NB4 (cell line): ENCODE data around the gene PTGDS.

Experiments
- DNase-seq: peaks from one replicate; pipeline ENCODE4 v3.0.0; 2010; ENCODE audit warnings: low read depth
- H3K4me3 ChIP-seq: one replicate; pipeline ENCODE4 v1.5.1; 2011; ENCODE audit warnings: mild to moderate bottlenecking, low read depth, low read length, moderate library complexity
- MYC ChIP-seq: IDR thresholded peaks from 2 replicates; pipeline ENCODE4 v1.6.1; 2011; ENCODE audit warnings: low read depth, low read length
- POLR2A ChIP-seq: IDR thresholded peaks from 2 replicates; pipeline ENCODE4 v1.6.1; 2011; ENCODE audit warnings: mild to moderate bottlenecking; ENCODE audit not compliant: insufficient read length; ENCODE audit errors: extremely low read depth
- TF ChIP-seq, protein P1 (sequence below): IDR thresholded peaks from 2 replicates; pipeline ENCODE4 v1.6.1; 2011; ENCODE audit warnings: low read depth, low read length
- TF ChIP-seq, protein P2 (sequence below): IDR thresholded peaks from one replicate; pipeline ENCODE4 v1.5.1; 2012; ENCODE audit warnings: low read depth, low read length

The PTGDS gene

DNA sequence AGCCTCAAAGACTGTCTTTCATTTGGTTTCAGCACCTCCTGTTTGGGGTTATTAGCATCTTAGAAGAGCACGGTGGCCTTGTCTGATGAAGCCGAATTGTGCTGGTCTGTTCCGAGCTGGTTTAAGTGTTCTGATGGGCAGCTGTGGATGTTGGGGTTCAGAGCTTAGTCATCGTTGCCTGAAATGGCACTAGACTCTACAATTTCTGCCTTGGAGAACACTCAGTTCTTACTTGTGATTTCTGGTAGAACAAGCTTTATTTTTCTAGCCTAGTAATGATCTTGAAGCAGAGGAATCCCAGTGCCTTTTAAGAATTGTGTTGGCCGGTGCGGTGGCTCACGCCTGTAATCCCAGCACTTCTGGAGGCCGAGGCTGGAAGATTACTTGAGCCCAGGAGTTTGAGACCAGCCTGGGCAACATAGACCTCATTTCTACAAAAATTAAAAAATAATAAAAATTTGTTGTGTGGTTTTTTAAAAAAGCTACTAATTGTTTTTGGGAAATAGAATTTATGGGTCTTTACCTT lies 40.6 kb upstream of the PTGDS start:
- no peak for DNase-seq
- no peak overlapping the region for H3K4me3 ChIP-seq
- no peak for TF ChIP-seq MYC
- TF ChIP-seq, protein P1, sequence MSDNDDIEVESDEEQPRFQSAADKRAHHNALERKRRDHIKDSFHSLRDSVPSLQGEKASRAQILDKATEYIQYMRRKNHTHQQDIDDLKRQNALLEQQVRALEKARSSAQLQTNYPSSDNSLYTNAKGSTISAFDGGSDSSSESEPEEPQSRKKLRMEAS: no peak
- TF ChIP-seq, protein P2, sequence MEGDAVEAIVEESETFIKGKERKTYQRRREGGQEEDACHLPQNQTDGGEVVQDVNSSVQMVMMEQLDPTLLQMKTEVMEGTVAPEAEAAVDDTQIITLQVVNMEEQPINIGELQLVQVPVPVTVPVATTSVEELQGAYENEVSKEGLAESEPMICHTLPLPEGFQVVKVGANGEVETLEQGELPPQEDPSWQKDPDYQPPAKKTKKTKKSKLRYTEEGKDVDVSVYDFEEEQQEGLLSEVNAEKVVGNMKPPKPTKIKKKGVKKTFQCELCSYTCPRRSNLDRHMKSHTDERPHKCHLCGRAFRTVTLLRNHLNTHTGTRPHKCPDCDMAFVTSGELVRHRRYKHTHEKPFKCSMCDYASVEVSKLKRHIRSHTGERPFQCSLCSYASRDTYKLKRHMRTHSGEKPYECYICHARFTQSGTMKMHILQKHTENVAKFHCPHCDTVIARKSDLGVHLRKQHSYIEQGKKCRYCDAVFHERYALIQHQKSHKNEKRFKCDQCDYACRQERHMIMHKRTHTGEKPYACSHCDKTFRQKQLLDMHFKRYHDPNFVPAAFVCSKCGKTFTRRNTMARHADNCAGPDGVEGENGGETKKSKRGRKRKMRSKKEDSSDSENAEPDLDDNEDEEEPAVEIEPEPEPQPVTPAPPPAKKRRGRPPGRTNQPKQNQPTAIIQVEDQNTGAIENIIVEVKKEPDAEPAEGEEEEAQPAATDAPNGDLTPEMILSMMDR: no peak
- TF ChIP-seq POLR2A: no peak

DNA sequence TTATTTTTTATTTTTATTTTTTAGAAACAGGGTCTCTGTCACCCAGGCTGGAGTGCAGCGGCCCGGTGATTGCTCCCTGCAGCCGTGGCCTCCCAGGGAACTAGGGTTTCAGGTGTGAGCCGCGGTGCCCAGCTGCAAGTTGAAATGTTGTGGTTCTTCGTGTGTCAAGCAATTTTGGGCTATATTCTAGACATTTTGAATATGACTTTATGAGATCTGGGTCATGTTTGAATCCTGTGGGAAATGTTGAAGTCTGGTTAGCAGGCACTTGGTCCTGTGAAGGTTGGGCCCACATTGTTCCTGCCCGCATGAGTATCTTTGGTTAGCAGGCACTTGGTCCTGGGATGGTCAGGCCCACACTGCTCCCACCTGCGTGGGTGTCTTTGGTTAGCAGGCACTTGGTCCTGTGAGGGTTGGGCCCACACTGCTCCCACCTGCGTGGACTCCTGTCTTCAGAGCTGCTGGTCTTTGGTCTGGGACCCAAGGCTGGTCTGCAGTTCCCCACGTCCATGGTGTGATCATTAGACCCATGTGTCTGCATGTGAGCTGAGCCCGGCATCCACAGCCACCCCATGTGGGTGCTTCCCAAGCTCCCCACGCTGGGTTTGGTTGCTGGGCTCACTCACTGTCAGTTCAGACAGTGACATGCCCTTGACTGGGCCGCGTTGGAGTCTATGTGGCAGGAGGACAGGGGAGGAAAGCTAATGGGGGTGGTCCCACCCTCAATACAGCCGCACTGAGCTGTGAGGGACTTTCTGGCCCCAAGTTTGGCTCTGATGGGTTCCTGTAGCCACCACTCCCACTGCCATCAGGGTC lies 39.9 kb upstream of the PTGDS start:
- TF ChIP-seq, protein P1: no peak
- no peak for TF ChIP-seq POLR2A
- no peak for TF ChIP-seq MYC
- TF ChIP-seq, protein P2: no peak
- DNase-seq: no peak
- no peak overlapping the region for H3K4me3 ChIP-seq

DNA sequence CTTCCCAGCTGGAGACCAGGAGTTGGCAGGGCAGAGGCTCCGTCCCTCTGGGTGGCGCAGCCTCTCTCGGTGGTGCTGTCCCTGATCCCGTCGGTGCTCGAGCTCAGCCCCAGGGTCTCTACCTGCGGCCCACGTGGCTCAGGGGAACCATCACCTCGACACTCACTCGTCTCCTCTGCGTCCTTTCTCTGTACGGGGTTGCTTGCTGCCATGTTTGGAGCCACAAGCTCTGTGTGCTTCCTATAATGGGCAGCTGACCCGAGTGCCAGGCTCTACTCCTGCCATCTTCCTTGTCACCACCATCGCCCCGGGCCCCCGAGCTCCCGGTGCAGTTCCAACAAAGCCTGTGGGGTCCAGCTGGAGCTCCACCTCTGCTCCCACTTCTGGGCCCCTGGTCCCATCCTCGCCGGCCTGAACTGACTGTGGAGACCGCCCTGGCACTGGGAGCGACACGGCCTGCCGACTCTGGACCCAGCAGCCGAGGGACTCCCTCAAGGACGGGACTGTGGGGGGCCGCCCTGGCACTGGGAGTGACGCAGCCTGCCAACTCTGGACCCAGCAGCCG lies 37.8 kb upstream of the PTGDS start:
- TF ChIP-seq MYC (no peak), POLR2A (no peak)
- TF ChIP-seq, protein P1: no peak
- TF ChIP-seq, protein P2: no peak
- H3K4me3 ChIP-seq: no peak overlapping the region
- no peak for DNase-seq

DNA sequence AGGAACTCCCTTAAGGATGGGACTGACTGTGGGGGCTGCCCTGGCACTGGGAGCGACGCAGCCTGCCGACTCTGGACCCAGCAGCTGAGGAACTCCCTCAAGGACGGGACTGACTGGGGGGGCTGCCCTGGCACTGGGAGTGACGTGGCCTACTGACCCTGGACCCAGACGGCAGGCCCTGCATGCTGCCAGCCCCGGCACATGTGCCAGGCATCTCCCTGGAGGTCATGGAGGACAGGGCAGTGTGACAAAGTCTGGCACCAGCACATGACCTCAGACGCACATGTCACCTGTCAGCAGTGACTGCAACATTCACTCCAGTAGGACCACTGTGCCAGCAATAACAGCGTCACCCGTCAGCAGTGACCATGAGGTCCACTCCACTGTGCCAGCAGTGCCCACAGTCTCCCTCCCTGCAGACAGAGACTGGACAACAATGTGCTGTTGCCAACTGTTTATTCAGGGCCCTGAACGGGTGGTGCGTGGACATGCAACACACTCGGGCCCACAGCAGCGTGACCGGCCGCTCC lies 37.2 kb upstream of the PTGDS start:
- TF ChIP-seq, protein P1: no peak
- TF ChIP-seq, protein P2: no peak
- no peak for TF ChIP-seq POLR2A
- no peak for TF ChIP-seq MYC
- H3K4me3 ChIP-seq: no peak overlapping the region
- no peak for DNase-seq

DNA sequence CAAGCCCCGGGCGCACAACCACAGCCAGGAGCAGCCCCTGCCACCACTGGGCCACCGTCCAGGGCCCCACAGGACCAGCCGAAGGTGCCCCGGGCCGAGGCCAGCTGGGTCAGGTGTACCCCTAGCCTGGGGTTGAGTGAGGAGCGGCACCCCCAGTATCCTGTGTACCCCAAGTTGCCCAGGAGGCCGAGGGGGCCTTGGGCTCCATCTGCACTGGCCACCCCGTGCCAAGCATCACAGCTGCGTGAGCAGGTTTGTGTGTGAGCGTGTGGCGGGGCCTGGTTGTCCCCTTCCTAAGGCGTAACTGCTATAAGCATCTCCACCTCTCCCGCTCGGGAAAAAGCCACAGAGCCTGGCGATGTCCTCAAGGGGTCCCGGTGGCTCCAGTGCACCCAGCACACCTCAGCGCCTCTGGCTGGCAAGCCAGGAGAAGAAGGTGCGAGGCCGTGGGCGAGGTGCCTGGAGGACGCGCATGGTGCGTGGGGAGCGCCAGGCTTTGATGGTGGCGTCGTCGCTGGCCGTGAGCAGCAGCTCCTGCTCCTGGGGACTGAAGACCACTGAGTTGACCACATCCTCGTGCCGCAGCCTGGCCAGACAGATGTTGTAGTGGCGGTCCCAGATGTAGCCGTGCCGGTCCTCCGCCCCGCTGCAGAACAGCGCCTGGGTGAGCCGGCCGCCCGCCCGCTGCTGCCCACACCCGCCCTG lies 36.6 kb upstream of the PTGDS start:
- no peak overlapping the region for H3K4me3 ChIP-seq
- TF ChIP-seq, protein P2: no peak
- TF ChIP-seq MYC (no peak), POLR2A (no peak)
- TF ChIP-seq, protein P1: no peak
- DNase-seq: no peak
